Mammary epithelial cell (primary cell): ENCODE data around the gene ITPR3.

Experiments
- CTCF ChIP-seq, 2 donors: IDR thresholded peaks in 1 of 2; conservative IDR thresholded peaks in 1 of 2; 2 replicates each; pipeline ENCODE4 v1.5.1; 2011 to 2012; ENCODE audit warnings: inconsistent platforms in 2 of 2, low read length in 2 of 2, mild to moderate bottlenecking in 2 of 2, control low read depth in 1 of 2, low read depth in 1 of 2; ENCODE audit not compliant: insufficient read depth in 1 of 2; ENCODE audit errors: extremely low read depth in 1 of 2
- EZH2 ChIP-seq: IDR thresholded peaks from 2 replicates; pipeline ENCODE4 v1.6.1; 2012; ENCODE audit warnings: low read length, inconsistent platforms, borderline replicate concordance

GRCh38 chr6:33685411-33686224, 64.5 kb downstream of the ITPR3 start:
- TF ChIP-seq CTCF (conservative IDR thresholded peaks at IDR 0.05 in 1 of 2, IDR thresholded peaks at IDR 0.05 in 1 of 2; ENCODE audit: extremely low read depth in 1 of 2, insufficient read depth in 1 of 2, low read depth in 1 of 2, low read length in 2 of 2), result no peak
- no peak for TF ChIP-seq EZH2
